ENCODE results near the gene EXT2.

DNA sequence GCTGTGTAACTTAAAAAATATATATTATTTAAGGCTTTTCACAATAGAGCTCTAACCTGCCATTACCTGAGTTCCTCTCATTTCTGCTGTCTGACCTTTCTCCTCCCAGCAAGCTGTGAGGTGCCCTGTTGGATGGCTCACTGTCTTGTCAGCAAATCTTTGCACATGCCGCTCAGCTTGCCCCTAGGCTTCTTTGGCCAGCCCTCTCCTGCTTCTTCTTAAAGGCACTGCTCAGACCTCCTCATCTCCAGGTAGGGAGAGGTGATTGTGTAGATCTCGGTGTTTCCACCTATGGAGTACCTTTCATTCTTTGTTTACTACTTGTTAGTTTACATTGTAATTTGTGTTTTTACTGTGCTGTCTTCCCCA, 96.5 kb downstream of the EXT2 start:
- TF ChIP-seq, protein P1, sequence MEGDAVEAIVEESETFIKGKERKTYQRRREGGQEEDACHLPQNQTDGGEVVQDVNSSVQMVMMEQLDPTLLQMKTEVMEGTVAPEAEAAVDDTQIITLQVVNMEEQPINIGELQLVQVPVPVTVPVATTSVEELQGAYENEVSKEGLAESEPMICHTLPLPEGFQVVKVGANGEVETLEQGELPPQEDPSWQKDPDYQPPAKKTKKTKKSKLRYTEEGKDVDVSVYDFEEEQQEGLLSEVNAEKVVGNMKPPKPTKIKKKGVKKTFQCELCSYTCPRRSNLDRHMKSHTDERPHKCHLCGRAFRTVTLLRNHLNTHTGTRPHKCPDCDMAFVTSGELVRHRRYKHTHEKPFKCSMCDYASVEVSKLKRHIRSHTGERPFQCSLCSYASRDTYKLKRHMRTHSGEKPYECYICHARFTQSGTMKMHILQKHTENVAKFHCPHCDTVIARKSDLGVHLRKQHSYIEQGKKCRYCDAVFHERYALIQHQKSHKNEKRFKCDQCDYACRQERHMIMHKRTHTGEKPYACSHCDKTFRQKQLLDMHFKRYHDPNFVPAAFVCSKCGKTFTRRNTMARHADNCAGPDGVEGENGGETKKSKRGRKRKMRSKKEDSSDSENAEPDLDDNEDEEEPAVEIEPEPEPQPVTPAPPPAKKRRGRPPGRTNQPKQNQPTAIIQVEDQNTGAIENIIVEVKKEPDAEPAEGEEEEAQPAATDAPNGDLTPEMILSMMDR (IDR thresholded peaks at IDR 0.05): no peak
- no peak for TF ChIP-seq POLR2A (IDR thresholded peaks at IDR 0.05)
